Stimulated activated CD4-positive, alpha-beta T cell treated with anti-CD3 and anti-CD28 coated beads, Interleukin-12 subunit alpha, Interleukin-12 subunit beta, amount 100 ng/mL, for 4 hours (primary cell): ENCODE measurements around the gene JHY.

Source experiments
- DNase-seq: peaks from one replicate; pipeline ENCODE4 v3.0.0-alpha.2; 2020

Gene JHY

GRCh38 chr11:122874991-122875390, 7.6 kb upstream of the JHY start:
- DNase-seq: no peak

GRCh38 chr11:122877732-122878131, 4.8 kb upstream of the JHY start:
- DNase-seq: no peak

- no peak for DNase-seq
Observed at GRCh38 chr11:122879785-122880184, 2.8 kb upstream of the JHY start.

- peak; percentile 36 for DNase-seq
Observed at GRCh38 chr11:122882857-122883645, 492 bp downstream of the JHY start.

- DNase-seq: no peak
Observed at GRCh38 chr11:122883646-122883979, 1.1 kb downstream of the JHY start.

GRCh38 chr11:122888162-122888561, 5.6 kb downstream of the JHY start:
- DNase-seq: no peak

DNA sequence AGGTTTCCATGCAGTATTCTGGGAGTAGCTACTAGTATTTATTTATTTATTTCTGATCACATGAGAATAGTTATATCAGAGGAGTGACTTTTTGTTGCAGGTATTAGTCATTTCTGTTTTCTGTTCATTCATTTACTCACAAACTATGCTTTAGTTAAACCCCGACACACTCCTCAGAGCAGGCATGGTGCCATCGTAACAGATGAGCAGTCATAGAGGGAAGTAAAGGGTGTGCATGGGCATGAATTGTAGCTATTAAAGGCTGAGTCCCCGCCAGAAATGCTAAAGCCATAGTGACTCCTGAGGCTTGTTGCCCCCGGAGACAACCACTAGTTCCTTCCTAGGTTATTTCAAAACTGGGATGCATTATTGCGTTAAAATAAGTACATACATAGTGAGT, 10.6 kb downstream of the JHY start:
- no peak for DNase-seq

GRCh38 chr11:122895563-122895962, 13.0 kb downstream of the JHY start:
- DNase-seq: no peak

GRCh38 chr11:122897606-122898210, 15.1 kb downstream of the JHY start:
- DNase-seq: no peak

GRCh38 chr11:122898799-122899198, 16.2 kb downstream of the JHY start:
- DNase-seq: no peak

GRCh38 chr11:122900587-122901202, 18.1 kb downstream of the JHY start:
- no peak for DNase-seq

GRCh38 chr11:122902951-122903350, 20.4 kb downstream of the JHY start:
- DNase-seq: no peak

- no peak for DNase-seq
Observed at GRCh38 chr11:122910775-122911174, 28.2 kb downstream of the JHY start.

DNA sequence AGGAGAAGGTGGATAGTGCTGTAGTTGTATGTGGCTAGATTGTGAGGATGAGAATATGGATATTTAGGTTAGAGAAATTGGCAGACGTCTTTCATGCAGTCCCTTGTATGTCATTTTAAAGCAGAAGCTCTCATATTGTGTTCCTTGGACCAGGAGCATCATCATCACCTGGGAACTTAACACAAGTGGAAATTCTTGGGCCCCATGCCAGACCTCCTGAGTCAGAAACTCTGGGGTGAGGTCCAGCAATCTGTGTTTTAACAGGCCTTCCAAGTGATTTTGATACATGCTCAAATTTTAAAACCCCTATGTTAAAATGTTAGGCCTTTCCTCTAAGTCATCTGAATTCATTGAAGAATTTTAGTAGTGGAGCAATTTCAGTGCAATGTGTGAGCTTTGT, 34.8 kb downstream of the JHY start:
- no peak for DNase-seq

GRCh38 chr11:122918734-122919133, 36.2 kb downstream of the JHY start:
- DNase-seq: no peak

- DNase-seq: no peak
Observed at GRCh38 chr11:122920579-122920978, 38.0 kb downstream of the JHY start.

DNA sequence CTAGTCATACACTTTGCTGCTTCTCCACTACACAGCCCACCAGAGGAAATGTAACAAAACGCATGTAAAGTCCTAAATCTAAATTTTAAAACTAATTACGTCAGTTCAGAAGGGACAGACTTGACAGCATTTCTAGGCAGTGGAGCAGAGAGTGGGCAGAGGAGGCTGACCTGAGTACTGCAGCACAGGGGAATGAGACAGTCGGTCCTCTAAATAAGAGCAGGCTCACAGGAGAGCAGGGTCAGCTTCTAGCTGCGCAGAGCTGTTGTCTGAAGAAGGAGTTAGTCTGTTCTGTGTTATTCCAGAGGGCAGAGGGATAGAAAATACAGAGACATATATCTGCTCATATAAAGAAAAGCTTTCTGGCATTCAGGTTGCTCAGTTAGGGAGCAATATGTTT, 40.3 kb downstream of the JHY start:
- DNase-seq: no peak

- DNase-seq: no peak
Observed at GRCh38 chr11:122923302-122923701, 40.7 kb downstream of the JHY start.

DNA sequence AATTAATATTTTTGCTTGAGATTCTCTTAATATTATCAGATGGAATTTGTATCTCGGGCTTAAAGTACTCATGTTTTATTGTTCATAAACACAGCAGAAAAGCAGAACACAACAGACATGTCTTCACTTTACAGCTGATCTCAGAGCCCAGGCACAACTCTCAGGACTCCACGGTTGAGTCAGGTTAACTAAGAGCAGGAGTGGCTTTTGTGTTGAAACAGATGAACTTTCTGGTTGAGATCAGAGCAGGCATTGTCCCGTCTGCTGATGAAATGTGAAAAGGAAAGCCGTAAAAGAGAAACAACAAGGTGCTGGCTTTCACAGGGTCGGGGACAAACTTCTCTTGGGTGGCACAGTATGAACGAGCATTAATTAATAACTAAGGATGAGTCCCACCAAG, 49.0 kb downstream of the JHY start:
- no peak for DNase-seq

- no peak for DNase-seq
Observed at GRCh38 chr11:122933416-122933815, 50.9 kb downstream of the JHY start.

DNA sequence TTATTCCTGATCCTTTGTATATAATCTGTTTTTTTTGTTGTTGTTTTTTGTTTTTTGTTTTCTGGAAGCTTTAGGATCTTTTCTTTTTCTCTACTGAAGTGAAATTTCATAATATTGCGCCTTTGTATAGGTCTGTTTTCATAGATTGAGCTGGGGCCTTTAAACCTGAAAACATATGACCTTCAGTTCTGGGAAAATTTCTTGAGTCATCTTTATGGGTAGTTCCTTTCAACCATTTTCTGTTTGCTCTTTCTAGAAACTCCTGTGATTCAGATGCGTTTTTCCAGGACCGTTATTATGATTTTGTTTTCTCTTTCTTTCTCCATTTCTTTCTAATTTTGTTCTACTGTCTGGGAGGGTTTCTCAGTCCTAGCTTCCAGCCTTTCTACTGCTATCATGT, 55.4 kb downstream of the JHY start:
- no peak for DNase-seq

DNA sequence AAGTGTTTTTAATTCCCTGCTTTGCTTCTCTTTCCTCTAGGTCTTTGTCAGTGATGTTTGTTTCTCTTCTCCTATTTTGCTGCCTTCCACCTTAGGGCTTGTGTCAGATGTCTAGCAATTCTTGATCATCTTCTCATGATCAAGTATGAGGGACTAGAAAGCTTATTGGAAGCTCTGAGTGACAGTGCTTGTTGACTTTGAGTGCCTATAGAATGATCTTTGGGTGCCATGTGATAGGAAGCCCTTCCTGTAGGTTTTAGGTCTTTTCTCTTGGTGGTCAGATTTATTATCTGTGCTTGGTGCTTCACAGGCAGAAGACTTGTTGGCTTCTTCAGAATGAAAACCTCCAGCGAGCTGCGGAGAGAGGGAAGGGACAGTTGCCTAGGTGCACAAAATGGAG, 56.0 kb downstream of the JHY start:
- no peak for DNase-seq

GRCh38 chr11:122951211-122951610, 68.7 kb downstream of the JHY start:
- no peak for DNase-seq

GRCh38 chr11:122954455-122954854, 71.9 kb downstream of the JHY start:
- no peak for DNase-seq

DNA sequence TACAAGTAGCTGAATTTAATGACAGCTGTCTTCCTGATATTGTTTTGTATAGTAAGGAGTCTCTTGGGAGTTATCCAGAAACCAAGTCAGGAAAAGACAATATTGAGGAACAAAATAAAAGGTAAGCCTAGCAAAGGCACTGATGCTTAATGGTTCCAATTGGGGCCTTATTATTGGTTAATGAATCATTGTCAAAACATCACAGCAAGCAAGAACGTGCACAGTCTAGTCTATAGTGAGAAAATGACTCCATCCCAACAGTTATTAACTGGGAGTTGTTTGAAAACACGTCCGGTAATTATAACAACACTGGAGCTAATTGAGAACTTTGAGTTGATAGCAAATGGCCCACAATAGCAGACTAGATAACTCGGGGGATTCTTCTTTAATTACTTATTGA, 81.4 kb downstream of the JHY start:
- DNase-seq: no peak
